ENCODE data around the gene ST3GAL6. TPM values are rescaled to one million over a fixed set of nuclear protein-coding genes. Genes with fewer than 3 reads are reported as not detected.

ST3GAL6 gene
- total RNA-seq, 1 donor from 2014 or later, result 2.7 TPM

DNA sequence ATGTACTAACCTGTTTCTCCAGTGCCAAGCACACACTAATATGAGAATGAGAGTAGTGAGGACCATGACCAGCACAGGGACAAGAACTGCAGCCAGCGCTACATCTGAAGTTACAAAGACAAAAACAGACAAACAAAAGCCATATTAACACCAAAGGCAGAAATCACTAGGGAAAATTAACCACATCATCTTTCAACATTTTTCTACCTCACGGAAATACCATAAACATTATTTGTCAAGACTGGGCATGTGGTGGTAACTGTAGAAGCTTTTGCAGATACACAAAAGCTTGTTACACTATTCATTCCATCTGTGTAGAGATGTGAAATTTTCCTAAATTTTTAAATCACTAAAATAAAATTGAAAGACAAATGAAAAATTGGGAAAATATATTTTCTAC, 44.9 kb downstream of the ST3GAL6 start:
- no peaks in the 10 kb centered on the region for H3K4me1 ChIP-seq
- intact Hi-C loops (cut with DNase I), result no loop called here
- no peak overlapping the region for H3K27ac ChIP-seq
- no peak overlapping the region for H3K4me3 ChIP-seq
- TF ChIP-seq, protein P1, sequence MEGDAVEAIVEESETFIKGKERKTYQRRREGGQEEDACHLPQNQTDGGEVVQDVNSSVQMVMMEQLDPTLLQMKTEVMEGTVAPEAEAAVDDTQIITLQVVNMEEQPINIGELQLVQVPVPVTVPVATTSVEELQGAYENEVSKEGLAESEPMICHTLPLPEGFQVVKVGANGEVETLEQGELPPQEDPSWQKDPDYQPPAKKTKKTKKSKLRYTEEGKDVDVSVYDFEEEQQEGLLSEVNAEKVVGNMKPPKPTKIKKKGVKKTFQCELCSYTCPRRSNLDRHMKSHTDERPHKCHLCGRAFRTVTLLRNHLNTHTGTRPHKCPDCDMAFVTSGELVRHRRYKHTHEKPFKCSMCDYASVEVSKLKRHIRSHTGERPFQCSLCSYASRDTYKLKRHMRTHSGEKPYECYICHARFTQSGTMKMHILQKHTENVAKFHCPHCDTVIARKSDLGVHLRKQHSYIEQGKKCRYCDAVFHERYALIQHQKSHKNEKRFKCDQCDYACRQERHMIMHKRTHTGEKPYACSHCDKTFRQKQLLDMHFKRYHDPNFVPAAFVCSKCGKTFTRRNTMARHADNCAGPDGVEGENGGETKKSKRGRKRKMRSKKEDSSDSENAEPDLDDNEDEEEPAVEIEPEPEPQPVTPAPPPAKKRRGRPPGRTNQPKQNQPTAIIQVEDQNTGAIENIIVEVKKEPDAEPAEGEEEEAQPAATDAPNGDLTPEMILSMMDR (IDR thresholded peaks at IDR 0.05), result no peak
- H3K9me3 ChIP-seq, result no peaks in the 10 kb centered on the region
- H3K27me3 ChIP-seq, result no peaks in the 10 kb centered on the region
- DNase-seq (ENCODE audit: low spot score in 2 of 2), result no peak
- H3K36me3 ChIP-seq, result peaks cover 23 to 33% of the 10 kb centered on the region in 2 donors

DNA sequence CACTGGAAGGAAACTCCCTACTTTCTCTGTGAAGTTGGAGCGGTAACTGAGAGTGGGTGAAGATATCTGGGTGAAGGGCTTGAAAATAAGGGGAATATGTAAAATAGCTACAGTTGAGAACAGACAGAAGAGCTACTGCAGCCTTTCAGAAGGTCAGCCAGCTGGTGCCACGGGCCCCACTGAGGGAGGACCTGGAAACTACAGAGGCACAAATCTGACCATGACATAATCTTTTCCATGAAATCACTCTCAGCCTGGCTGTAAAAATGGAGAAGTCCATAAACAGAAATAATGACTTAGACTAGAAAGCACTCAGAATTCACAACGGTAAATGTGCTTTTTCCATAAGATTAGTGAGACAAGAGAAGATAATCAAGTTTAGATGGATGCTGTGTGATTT, 46.4 kb downstream of the ST3GAL6 start:
- intact Hi-C loops (cut with DNase I), result no loop called here
- no peaks in the 10 kb centered on the region for H3K4me1 ChIP-seq
- TF ChIP-seq, protein P1 (IDR thresholded peaks at IDR 0.05), result no peak
- no peak for DNase-seq (ENCODE audit: low spot score in 2 of 2)
- no peak overlapping the region for H3K27ac ChIP-seq
- no peaks in the 10 kb centered on the region for H3K9me3 ChIP-seq
- H3K27me3 ChIP-seq, result no peaks in the 10 kb centered on the region
- H3K4me3 ChIP-seq, result no peak overlapping the region
- peaks cover 23 to 33% of the 10 kb centered on the region in 2 donors for H3K36me3 ChIP-seq

DNA sequence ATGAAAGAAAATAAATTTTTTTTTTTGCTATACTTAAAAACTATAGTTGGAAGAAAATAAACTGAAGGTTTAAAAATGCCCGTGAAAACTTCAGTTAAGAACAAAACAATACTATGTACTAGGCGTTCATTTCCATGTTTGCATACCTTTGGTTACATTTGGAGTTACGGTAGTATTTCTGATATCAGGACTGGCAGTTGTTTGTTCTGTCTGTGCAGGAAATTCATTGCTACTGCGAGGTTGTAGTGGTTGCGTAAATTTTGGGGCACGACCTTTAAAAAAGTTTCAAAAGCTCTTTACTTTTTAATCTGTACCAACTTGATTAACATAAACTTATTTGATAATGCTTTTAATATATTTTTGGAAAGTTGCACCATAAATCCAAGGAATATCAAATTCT, 47.9 kb downstream of the ST3GAL6 start:
- intact Hi-C loops (cut with DNase I), result loop anchor here (5.0 kb wide), 1 partner anchor 79 kb away; no protein-coding TSS in a partner anchor
- no peak overlapping the region for H3K4me3 ChIP-seq
- no peak for DNase-seq (ENCODE audit: low spot score in 2 of 2)
- H3K9me3 ChIP-seq, result no peaks in the 10 kb centered on the region
- TF ChIP-seq, protein P1 (IDR thresholded peaks at IDR 0.05), result no peak
- peaks cover 15 to 20% of the 10 kb centered on the region in 2 donors for H3K36me3 ChIP-seq
- no peak overlapping the region for H3K27ac ChIP-seq
- H3K27me3 ChIP-seq, result no peaks in the 10 kb centered on the region
- H3K4me1 ChIP-seq, result no peaks in the 10 kb centered on the region

DNA sequence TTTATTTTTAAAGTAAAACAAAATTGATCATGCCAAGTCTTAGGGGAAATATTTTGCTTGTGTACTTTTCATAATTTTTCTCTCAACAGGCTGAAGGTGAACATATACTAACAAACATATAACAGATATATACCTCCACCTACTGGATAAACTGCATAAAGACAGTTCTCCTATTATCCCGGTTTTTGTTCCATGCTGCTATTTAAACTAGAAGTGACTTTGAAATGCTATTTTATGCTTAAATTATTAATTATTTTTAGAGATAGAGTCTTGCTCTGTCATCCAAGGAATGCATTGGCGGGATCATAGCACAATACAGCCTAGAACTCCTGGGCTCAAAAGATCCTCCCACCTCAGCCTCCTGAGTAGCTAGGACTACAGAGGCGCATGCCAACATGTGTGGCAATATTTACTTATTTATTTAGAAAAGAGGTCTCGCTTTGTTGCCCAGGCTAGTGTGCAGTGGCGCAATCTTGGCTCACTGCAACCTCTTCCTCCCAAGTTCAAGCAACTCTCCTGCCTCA, 49.8 kb downstream of the ST3GAL6 start:
- no peaks in the 10 kb centered on the region for H3K4me1 ChIP-seq
- TF ChIP-seq, protein P1 (IDR thresholded peaks at IDR 0.05), result peak; percentile 45 to 62 (median 56)
- peaks cover 2 to 17% of the 10 kb centered on the region in 2 donors for H3K36me3 ChIP-seq

DNA sequence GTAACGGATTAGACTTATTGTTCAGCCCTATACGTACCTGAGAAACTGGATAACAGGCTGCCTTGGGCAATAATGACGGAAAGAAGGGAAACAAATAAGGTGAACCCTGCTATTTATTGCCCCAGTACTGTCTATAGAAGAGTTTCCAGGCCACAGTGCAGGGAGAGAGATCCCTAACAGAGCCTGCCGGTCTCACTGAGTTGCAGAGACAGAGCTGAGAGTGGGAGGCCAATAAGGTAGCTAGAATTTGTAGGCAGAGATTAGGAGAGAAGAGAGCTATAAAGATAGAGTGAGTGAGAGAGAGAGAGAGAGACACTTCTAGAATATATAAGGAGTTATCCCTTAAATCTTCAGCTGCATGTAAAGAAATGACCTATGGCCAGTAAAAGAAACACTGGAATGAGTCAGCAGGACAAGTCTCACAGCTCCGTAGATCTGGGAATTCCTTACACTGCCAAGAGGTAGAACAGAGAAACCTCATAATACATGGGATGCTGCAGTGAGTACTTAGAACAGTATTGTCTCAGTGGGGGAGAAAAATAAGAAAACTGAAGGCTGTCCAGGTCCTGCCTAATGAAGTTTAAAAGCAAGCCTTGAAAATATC, 51.8 kb downstream of the ST3GAL6 start:
- intact Hi-C loops (cut with DNase I), result loop anchor here (5.0 kb wide), 2 partner anchors 83 to 972 kb away; no protein-coding TSS in a partner anchor
- H3K4me1 ChIP-seq, result no peaks in the 10 kb centered on the region
- H3K36me3 ChIP-seq, result peaks cover 2 to 12% of the 10 kb centered on the region in 2 donors
- TF ChIP-seq, protein P1 (IDR thresholded peaks at IDR 0.05), result no peak
- H3K27me3 ChIP-seq, result no peaks in the 10 kb centered on the region
- no peaks in the 10 kb centered on the region for H3K9me3 ChIP-seq
- no peak overlapping the region for H3K4me3 ChIP-seq
- no peak for DNase-seq (ENCODE audit: low spot score in 2 of 2)
- no peak overlapping the region for H3K27ac ChIP-seq

More for the DNA sequence above, 49.8 kb downstream of the ST3GAL6 start:
- no peaks in the 10 kb centered on the region for H3K9me3 ChIP-seq
- H3K27ac ChIP-seq, result no peak overlapping the region
- DNase-seq (ENCODE audit: low spot score in 2 of 2), result no peak
- no peaks in the 10 kb centered on the region for H3K27me3 ChIP-seq
- intact Hi-C loops (cut with DNase I), result loop anchor here (2.0 to 5.0 kb wide), 2 partner anchors 81 to 210 kb away; no protein-coding TSS in a partner anchor
- H3K4me3 ChIP-seq, result no peak overlapping the region

Data from ascending aorta (tissue), 2 donors.